Right renal cortex interstitium (tissue), 3 donors: ENCODE data around the gene KCNK1. TPM values are rescaled to one million over a fixed set of nuclear protein-coding genes. Genes with fewer than 3 reads are reported as not detected.

Experiments
- DNase-seq, 3 donors: peaks; one replicate each; pipeline ENCODE4 v3.0.0-alpha.2; 2013; ENCODE audit warnings: low read depth in 3 of 3, low spot score in 2 of 3
- polyA plus RNA-seq, 3 donors: library from polyadenylated mRNA; unstranded; fragments of 120-200 nt; gene quantifications; one replicate each; pipeline ENCODE4 v1.2.1, GENCODE V29; 2013; ENCODE audit not compliant: insufficient read length in 3 of 3

The KCNK1 gene
- polyA plus RNA-seq = 1 to 10 TPM; 6.7 to 6.9 (median 6.8) TPM

DNA sequence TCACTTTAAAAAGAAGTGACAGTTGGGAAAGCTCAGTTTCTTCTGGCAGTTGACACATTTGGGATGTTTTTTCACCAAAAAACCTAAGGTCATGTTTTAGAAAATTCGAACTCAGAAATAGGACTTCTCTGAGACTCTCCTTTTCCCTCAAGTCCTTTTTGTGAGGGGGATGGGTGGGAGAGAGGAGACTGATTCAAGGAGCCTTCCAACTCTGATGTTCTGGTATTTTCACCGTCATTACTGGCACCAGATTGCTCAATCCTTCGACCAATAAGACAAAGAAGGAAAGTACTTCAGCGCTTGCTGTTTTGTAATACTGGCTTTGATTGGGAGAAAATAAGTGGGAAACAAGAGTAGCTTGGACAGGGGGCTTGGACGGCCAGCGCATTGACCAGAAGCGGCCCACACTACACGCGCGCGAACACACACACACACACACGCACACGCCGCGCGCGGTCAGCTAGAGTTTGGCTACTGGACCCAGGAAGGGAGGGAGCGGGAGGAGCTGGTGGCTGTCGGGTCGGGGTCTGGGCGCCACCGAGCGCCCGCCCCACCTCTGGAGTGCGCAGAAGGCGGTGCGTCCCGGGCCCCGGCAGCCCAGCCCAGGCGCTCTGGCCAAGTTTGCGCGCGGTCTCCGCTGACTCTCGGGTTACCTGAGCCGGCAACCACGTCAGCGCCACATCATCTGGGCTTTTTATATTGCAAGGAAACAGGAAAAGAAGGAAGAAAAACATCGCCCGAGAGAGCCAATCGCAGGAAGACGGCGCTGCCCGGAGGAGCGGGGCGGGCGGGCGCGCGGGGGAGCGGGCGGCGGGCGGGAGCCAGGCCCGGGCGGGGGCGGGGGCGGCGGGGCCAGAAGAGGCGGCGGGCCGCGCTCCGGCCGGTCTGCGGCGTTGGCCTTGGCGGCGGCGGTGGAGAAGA is at the start of gene KCNK1:
Gene KCNK1 (plus strand): TSS at position 855 of the 921 bp plus-strand sequence. CDS start 66 bp downstream, at position 921.
- peak in 2 of 3 donors; percentile 71 to 72 for DNase-seq

DNA sequence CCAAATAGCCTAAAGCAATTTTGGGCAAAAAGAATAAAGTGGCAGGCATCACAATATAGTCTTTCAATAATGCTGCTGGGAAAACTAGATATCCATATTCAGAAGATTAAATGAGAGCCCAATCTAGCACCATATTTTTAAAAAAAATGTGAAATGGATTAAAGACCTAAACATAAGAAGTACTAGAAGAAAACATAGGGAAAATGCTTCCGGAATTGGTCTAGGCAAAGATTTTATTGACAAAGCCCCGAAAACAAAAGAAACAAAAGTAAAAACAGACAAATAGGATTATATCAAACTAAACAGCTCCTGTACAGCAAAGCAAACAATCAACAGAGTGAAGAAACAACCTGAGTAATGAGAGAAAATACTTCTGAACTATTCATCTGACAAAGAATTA is 48.6 kb upstream of the KCNK1 start:
- no peak for DNase-seq

DNA sequence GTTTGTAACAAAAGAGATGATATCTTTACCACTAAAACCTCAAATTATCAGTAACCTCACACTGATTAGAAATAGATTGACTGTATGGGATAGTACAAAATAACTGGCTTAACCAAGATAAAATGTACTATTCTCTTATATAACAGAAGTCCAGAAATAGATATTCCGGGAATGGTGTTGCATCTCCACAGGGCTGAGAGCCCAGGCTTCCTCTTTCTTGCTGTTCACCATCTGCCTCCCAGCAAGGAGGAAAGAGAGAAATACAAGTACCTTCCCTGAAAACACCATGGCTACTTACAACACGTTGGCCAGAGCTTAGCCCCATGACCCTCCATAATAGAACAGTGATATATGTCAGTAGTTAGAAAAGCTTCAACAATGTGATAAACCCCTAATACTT is 47.0 kb upstream of the KCNK1 start:
- no peak for DNase-seq

DNA sequence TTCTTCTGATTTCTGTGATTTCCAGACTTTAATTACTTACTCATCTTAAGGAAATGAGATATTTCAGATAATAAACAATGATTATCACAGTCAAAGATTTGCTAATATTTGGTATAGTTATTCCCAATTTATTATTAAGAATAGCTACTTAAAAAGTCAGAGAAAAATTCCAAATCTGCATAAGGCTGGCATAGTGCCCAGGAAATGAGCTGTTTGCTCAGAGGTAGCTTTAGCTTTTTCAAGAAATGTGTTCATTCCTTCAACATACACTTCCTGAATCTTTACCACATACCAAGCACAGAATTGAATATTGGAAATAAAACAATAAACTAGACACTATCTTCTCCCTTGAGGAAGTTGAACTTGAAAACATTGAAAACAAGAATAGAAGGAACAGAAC is 44.3 kb upstream of the KCNK1 start:
- no peak for DNase-seq

- DNase-seq = no peak
Observed at GRCh38 chr1:233570216-233570615, 43.7 kb upstream of the KCNK1 start.

DNA sequence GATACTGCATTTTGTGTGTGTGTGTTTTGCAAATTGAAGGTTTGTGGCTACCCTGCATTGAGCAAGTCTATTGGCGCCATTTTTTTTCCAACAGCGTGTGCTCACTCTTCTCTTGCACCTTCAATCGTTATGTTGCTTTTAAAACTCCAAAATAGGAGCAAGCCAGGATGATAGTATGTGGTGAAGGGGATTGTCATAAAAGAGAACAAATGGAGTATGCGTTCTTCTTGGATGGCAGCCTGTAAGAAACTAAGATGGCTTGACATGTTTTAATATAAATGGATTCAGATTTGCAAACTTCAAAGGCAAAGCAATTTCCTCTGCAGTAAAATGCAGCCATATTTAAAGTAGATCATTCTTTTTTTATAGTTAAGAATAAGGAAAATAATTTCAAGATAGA is 43.2 kb upstream of the KCNK1 start:
- DNase-seq = no peak

DNA sequence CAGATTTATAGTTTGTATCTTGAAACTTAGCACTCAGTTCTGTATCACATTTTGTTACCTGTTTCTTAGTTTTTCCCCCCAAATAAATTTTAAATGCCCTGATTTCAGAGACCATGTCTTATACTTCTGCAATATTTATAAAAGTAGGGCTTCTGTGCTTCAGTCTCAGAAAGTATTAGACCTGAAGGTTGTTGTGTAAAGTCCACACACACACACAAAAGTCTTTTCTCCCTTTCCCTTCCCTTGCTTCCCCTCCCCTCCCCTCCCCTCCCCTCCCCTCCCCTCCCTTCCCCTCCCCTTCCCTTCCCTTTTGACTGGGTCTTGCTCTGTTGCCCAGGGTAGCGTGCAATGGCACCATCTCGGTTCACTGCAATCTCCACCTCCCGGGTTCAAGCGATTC is 41.0 kb upstream of the KCNK1 start:
- no peak for DNase-seq

- DNase-seq = no peak
Observed at GRCh38 chr1:233575450-233575849, 38.5 kb upstream of the KCNK1 start.

DNA sequence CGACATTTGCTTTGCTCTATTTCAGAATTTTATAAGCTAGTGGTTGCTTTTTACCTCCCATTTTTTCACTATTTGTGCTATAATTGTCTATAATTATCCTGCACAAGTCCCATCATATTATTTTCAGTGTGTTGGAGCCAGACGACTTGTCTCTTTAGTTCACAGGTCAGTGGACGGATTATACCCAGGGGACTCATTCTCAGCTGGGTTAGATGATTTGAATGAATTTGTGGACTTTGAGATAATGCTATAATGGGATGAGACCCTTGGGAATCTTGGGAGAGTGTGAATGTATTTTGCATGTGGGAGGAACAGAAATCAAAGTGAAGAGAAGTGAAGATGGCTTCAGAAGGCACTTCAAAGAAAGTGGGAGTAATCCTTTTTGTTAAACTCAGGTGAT is 31.5 kb upstream of the KCNK1 start:
- DNase-seq = no peak

DNA sequence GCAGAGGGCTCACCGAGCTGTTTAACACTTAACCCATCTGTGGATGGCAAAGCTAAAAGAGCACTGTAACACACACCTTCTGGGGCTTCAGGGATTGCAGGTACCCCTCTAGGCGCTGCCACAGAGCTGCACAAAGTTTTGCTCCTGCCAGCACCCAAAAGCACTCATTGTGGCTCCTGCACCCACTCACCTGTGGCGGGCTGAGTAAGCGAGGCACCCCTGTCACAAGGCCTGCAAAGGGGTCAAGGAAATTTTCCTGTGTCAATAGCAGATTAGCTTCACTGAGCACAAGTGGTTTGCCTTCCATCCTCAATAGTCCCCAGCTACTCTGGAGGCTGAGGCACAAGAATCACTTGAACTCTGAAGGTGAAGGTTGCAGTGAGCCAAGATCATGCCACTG is 29.5 kb upstream of the KCNK1 start:
- DNase-seq = no peak

DNA sequence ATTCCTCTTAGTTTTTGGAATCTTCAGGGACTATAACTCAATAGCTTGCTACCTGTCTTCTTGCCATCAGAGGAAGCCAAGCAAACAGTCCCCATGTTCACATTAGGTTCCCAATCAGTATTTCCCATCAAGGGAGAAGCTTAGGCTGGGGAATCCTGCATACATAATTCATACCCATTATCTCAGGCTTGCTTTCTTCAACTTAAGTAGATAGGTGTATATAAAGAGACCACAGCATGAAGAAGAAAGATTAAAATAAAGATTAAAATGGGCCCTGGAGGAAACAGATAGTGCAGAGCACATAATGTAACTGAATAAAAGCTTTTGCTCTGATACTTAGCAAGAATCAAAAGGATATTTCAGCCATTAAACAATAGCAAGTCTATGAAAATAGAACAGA is 29.0 kb upstream of the KCNK1 start:
- DNase-seq = no peak

DNA sequence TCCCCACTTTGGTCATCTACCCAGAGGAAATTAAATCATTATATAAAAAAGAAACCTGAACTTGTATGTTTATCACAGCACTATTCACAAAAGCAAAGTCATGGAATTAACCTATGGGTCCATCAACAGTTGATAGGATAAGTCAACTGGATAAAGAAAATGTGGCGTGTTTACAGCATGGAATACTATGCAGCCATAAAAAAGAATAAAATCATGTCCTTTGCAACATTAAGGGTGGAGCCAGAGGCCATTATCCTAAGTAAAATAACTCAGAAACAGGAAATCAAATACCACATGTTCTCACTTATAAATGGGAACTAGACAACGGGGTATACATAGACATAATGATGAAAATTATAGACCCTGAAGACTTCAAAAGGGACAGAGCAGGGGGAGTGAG is 27.6 kb upstream of the KCNK1 start:
- no peak for DNase-seq

DNA sequence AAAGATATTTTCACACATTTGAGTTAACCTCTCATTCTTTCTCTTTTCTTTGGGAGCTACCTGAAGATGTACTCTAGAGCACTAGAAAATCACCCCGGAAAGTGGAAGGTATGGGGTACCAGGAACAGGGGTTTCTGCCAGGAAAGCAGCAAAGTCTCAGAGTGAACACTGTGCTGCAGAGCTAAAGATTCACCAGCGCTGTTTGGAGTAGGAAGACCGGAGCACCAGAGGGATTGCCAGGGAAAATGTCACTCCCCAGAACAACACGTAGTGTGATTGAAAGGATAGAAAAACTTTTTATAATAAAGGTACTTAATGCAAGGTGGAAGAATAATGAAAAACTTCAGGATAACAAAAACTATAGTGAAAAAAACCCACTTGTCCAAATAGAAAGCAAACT is 26.7 kb upstream of the KCNK1 start:
- no peak for DNase-seq

GRCh38 chr1:233587958-233588799 is 25.7 kb upstream of the KCNK1 start:
- DNase-seq = no peak

GRCh38 chr1:233597489-233597901 is 16.4 kb upstream of the KCNK1 start:
- no peak for DNase-seq

DNA sequence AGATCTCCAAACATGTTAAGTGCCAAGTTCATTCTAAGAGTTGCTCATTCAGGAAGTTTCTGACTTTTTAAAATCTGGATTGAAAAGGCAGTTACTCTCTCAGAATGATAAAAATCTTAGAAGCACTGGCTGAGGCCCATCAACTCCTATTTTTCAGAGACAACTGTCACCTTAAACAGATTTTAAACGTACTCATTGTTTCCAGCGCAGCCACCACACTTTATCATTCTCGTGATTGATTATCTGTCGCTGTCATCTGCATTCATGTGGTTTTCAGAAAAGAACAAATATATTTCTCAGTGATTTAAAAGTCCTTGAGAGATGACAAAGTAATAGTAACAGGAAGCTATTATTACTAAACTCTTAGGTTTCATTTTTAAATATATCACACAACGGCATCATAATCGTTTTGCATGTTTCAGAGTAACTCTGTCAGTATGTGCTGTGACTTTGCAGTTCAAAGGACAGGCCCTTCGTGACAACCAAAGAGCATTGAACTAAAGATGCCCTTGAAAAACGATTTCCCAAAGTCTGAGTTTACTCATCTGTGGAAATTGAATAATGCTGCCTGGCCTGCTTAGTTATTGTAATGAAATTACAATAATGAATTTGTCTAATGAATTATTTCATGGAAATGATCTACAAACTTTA is 14.9 kb upstream of the KCNK1 start:
- no peak for DNase-seq

DNA sequence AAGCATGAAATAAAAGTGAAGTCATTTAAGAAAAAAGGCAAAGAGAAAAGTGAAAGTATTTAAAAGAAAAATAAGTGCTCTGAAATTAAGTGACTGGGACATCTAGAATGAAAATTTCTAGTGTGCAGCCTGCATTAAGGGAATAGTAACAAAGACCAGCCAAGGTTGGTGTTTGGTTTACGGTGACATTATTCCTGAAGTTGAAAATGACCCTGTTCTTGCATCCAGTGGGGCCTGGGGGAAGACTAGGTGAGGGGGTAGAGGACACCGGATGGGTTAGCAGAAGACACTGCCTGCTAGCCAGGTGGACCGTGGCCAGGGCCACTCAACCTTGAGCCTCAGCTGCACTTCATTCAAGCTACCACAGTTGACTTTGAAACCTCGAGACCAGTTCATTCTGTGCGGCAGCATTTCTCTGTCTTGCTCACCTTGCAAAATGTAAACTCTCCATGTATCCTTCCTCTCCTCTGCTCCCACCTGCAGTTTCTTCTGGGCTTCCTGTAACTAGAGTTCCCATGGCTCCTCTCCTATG is 14.3 kb upstream of the KCNK1 start:
- no peak for DNase-seq

DNA sequence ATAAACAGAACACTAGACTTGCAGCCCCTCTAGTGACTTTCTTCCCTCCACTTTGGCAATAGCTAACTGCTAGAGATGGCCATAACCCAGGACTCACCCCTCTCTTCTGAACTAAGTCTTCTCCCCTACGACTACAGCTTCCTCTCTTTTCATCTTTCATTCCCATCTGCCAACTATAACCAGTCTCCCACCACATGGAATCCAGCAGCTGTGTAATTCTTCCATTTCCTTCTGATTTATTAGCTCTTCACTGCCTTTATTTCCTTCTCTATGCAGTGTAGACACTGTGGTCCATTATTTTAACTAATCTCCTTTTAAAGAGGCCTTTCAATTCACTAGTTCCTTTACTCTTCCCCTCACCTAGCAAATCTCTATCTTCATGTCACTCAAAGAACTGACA is 13.4 kb upstream of the KCNK1 start:
- no peak for DNase-seq

- no peak for DNase-seq
Observed at GRCh38 chr1:233603478-233603877, 10.4 kb upstream of the KCNK1 start.

GRCh38 chr1:233605205-233605604 is 8.7 kb upstream of the KCNK1 start:
- DNase-seq = no peak

- DNase-seq = no peak
Observed at GRCh38 chr1:233606813-233607212, 7.1 kb upstream of the KCNK1 start.
